Fibroblast of gingiva (primary cell): ENCODE results near the gene CABP7.

Experiments used
- DNase-seq: peaks from one replicate; pipeline ENCODE4 v3.0.0-alpha.2; 2011; ENCODE audit warnings: low read depth

Gene CABP7

DNA sequence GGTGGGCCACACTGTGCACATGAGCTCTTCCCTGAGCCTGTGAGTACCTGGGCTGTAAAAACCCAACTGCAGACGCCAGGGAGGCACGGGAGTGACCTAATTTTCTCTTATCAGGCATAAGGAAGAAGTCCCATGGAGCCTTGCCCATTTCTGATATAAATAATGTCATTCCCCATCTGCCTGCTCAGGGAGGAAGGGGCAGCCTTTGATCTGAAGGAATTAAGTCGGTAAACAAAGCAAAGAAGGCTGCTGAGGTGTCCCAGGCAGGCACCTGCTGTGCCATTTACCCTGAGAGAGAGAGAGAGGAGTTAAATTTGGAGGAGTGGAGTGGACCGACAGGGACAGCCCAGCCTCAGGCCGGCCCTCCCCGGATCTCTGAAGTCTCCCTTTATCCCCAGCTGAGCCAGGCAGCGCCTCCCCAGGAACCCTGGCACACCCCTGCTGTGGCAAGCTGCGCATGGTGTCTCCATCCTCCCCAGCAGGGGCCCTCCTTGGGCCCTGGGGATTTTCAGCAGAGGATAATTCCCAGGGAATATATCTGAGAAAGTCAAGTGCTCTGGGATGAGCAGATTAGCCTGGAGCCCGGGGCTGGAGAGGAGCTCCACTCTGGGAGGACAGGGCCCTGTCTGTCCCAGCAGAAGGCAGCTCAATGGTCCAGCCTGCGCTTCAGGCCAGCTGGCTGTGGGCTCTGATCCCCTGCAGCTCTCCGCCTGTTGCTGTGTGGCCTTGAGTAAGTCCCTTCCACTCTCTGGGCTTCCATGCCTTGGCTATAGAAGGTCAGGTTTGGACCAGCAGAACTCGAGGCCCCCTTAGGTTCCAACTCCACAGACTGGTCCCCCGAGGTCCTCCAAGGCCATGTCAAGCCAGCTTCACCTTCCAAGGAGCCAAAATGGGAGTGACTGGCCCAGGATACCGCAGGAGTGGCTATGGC is 17.5 kb upstream of the CABP7 start:
- no peak for DNase-seq

DNA sequence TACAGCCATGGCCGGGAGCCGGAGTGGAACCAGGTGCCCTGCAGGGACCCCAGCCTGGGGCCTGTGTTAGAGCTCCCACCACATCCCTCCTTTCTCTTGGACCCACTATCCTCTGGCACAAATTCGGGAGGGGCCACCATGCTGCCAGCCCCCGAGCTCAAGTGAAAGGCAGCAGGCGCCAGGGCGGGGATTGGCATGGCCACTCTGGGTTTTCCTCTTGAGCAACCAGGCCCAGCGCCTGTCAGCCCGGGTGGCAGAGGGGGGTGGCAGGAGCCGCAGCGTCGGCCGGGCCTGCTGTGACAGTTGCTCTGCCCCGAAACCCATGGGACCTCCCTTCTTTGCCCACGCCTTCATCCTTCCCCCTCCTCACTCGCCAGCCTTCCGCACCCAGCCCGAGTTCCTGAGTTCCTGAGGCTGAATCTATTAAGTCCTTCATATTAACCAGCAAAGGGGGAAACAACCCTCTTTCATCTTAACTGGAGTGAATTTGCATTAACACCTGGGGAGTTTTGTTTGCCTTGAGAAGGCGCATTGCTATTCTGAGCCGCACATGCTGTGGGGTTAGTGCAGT is 16.8 kb upstream of the CABP7 start:
- no peak for DNase-seq

DNA sequence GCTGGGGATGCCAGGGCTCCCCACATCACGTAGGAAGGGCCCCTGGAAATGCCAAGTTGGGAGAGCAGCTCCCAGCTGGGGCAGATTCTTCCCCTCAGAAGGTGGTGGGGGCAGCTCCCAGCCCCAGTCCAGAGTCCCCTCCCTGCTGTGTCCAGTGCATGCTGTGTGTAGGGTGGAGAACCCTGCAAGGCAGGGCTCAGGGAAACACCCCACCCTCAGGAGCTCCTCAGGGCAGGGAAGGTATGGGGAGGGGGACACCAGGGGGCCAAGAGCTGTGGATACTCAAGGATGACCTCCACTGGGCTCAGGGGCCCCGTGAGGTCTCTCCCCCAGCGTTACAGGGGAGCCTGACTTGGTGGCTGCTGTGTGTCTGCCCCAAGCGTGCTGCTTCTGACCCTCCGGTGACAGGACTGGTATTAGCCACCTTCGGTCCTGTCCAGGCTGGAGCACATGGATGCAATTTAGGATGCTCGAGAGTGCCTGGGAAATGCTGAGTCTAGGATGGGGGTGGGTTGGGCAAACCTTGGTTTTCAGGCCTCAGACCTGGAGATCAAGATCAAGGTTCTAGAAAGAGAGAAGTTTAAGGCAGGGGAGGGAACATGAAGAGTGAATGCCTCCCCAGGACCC is 16.1 kb upstream of the CABP7 start:
- DNase-seq, result no peak

DNA sequence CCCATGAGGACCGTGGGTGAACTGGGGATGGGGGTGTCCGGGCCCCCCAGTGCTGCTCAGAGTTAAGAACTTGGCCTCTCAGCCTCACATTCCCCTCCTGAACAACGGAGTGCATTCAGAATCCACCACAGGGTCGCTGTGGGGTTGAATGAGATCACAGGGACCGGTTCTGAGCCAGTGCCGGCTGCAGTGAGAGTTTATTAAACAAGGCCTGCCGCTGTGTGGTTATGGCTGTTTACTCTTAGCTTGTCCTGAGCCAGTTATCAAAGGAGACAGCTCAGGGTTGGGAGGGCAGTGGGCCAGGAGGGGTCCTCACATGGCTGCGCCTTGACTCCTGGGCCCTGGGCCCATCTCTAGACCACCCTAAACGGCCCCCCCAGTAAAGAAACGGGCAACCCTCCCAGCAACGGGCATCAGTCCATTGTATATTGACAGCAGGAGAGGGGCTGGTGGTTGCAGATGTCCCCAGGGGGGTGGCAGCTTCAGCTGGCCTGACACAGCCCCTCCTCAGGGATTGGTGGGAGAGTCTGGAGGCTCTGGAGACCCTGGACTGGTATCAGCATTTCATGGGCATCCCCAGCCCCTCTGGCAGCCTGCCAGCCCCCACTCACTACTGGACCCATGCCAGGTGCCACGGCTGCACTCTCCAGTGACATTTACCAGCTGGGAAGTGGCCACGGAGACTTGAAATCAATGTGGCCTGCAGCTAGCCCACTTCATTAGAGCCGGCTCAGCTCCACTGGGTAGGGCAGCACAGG is 15.1 kb upstream of the CABP7 start:
- no peak for DNase-seq

DNA sequence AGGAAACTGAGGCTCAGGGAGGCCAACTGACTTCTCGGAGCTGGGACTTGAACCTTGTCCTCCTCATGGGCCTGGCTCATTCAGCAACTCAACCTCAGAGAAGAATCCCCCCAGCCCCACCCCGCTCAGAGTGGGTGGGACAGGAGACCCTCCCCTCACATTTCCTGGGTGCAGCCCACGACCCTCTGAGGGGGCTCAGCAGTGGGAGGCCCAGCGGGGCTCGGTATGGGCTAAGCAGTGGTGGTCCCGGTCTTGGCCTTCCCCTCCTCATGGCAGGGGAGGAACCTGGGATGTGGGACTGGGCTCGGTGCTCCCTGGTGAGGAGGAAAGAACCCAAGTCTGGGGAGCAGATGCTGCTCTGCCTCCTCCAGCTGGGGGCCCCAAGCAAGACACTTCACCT is 14.2 kb upstream of the CABP7 start:
- no peak for DNase-seq

DNA sequence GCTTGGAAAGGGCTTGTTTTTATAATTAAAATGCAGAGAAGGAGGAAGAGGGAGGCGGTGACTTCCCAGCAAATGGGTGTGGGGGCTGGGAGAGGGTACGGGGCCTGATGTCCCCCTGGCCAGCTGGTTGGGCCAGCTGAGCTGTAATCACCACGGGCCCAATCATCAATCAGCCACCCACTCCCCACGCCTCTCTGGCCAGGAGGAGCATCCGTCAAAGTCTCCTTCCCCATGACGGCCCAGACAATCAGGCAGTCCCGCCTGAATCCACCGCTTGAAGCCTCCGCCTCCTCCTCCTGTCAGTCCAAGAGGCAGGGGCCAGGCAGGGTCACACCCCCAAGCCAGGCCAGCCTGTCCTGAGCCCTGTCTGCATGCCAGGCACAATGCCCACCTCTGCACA is 13.3 kb upstream of the CABP7 start:
- no peak for DNase-seq

DNA sequence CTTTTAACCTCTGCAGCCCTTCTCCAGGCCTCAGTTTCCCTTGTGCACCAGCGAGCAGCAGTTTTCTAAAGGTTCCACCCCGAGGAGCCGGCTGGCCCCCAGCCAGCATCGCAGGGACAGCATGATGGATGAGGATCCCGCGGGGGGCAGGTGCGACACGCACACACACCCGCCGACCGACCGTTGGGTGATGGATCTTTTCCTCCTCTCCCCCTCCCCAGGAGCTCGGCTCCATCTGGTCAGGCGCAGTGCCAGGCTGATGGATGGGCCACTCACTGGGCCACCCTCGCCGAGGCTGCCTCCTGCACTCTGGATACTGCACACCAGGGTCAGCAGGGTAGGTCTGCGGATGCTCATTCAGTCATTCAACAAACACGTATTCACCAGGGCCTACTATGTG is 12.8 kb upstream of the CABP7 start:
- no peak for DNase-seq

DNA sequence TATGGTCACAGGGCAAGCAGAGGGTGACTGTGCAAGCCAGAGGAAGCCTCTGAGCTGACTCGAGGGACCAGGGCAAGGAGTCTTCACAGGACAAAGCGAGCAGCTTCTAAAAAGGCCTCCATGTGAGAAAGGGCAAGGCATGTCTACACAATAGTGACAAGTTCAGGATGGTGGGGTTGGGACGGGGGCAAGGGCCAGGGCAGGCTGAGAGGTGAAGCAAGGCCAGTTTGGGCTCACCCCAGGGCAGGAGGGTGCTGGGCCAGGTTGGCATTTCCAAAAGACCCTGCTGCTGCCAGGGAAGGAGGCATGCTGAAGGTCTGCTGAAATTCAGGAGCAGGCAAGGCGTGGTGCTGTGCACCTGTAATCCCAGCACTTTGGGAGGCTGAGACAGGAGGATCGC is 12.3 kb upstream of the CABP7 start:
- no peak for DNase-seq

DNA sequence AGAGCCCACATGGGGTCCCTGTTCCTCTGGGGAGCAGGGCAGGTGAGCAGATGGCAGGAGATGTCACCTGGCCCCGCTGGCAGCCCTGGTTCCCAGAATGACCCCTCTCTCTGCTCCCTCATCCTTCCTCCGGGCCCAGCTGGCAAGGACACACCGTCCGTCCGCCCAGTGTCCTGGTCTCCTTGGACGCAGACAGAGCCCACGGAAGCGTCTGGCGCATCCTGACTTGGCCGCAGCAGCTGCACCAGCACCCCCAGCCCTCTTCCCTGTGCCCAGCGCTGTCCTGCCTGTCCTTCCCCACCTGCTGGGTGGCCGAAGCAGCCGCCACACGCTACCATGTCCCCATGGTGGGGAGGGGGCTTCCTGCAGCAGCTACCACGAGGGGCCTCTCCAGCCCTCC is 9.6 kb upstream of the CABP7 start:
- DNase-seq, result no peak

DNA sequence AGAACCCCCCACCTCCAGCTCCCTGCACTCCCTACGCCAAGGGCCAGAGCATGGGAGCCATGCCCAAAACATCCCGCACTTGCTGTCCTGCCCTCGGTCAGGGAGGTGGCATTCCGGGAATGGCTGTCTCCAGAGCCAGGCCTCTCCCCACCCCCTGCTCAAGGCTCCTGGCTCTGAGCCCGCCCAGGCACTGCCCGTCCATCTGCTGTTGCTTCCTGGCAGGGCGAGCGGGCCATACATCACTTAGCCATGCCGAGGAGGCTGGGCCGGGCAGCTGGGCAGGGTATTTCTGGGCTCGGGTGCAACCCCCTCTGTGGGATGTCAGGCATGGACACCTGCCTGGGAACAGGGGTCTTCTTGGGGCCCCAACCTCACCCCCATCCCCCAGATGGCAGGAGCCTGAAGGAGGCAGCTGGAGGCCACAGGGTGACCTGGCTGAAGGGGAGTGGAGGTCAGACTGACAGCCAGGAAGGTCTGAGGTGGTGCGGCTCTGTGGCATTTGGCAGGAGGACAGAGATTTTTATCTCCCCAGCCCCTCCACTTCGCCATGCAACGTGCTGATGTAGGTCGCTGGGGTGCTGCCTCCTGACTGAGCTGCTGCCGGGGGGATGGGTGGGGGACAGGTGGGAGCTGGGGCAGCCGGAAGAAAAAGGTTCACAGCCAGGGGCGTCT is 8.7 kb upstream of the CABP7 start:
- no peak for DNase-seq

DNA sequence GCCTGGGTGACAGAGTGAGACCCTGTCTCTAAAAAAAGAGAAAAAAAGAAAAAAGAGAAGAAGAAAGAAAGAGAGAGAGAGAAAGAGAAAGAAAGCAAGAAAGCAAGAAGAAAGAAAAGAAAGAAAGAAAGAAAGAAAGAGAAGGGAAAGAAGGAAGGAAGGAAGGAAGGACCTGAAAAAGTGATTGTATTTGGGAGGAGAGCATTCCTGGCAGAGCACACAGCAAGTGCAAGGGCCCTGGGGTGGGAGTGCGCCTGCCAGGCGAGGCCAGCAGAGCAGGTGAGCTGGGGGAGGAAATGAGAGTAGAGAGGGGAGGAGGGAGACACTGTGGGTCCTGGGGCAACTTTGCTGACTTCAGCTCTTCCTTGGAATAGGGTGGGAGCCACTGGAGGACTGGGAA is 7.7 kb upstream of the CABP7 start:
- no peak for DNase-seq

DNA sequence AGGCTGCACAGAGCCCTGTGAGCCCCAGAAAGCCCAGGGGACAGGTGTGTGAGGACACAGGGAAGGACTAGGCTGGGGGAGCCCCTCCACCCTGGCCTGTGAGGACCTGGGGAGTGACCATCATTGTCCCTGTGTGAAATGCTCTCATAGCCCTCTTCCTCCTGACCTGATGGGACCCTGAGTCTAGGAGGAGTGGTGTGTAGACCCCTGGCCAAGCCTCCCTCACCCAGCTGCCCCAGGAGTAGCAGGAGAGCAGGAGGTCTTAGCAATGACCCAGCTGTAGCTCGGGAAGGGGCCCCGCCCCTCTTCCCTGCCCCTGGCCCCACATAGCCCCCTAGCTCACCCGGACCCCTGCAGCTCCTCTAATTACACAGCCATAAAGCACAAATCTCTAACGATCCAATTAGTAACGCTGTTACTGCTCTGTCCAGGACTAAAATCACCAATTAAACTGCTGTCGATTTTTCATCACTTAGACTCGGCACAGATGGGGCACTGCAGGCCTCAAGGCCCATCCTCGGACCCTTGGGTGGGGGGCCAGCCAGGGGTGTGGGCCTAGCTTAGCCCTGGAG is 6.6 kb upstream of the CABP7 start:
- no peak for DNase-seq

DNA sequence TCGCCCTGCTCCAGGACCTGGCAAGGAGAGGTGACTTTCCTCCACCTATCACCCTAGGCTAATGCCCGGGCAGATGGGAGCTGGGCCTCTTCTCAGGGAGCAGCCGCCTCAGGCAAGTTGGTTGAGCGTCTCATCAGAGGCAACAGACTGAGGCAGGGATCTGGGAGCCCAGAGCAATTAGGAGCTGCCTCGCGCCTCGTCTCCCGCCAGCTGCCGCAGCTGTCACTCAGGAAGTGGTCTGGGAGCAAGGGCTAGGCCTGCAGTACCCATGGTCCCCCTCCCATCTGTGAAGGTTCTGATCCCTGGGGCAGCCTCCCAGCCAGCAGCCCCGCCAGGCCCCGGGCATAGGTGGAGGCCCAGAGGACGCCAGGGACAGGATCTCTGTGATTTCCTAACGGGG is 4.6 kb upstream of the CABP7 start:
- DNase-seq, result no peak

DNA sequence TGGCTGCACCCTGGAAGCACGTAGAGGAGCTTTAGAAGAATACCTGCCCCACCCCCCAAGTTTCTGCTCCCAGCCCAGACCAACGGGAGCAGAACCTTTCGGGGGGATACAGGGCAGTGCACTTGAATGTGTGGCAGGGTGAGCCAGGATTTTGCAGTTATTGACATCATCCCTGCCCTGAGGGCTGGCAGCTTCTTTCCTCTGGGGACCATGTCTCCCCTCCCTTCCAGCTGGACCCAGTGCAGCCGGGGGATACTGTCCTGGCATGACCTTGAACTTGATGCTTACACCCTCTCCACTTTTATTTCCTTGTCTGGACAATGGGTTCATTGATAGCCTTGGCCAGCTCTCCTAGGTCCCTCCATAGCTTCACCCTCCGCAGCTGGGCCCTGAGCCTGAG is 4.1 kb upstream of the CABP7 start:
- DNase-seq, result no peak

DNA sequence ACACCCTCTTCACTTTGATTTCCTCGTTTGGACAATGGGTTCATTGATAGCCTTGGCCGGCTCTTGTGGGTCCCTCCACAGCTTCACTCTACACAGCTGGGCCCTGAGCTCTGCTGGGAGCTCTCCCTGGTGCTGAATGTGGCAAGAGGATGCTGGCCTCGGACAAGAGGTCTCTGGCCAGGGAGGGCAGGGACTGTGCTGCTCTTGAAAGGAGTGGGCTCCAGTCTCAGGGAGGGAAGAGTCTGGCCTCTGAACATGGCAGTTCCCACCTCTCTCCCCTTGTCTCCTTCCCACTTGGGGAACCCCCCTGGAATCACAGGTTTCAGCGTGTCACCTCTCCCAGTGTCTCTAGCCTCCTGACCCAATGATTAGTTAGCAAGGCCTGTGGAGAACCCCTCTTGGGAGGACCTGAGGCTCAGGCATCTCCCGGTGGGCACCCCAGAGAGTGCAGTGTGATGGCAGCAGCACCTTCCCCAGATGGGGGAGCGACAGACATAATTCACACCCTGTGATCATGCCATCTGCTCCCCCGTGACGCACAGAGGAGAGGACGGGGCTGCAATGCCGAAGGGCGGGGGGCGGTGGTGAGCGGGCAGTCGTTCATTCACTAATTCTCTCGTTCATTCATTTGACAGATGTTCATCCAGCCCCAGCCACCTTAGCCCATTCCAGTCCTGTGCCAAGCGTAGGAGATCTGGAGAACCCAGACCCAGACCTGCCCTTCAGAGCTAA is 2.8 kb upstream of the CABP7 start:
- peak; percentile 58 for DNase-seq

DNA sequence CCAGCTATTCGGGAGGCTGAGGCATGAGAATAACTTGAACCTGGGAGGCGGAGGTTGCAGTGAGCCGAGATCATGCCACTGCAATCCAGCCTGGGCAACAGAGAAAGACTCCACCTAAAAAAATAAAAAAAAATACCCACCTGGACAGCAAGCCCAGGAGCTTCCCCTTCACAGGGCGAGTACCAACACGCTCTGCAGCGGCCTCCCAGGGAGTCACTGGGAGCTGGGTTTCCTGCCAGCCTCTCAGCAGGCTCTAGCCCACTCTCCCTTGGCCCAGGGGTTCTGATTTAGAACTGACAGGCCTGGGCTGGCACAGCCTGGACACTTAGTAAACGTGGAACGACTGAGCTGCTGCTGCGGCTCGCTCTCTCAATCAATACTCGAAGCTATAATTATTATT is 2.0 kb upstream of the CABP7 start:
- no peak for DNase-seq

DNA sequence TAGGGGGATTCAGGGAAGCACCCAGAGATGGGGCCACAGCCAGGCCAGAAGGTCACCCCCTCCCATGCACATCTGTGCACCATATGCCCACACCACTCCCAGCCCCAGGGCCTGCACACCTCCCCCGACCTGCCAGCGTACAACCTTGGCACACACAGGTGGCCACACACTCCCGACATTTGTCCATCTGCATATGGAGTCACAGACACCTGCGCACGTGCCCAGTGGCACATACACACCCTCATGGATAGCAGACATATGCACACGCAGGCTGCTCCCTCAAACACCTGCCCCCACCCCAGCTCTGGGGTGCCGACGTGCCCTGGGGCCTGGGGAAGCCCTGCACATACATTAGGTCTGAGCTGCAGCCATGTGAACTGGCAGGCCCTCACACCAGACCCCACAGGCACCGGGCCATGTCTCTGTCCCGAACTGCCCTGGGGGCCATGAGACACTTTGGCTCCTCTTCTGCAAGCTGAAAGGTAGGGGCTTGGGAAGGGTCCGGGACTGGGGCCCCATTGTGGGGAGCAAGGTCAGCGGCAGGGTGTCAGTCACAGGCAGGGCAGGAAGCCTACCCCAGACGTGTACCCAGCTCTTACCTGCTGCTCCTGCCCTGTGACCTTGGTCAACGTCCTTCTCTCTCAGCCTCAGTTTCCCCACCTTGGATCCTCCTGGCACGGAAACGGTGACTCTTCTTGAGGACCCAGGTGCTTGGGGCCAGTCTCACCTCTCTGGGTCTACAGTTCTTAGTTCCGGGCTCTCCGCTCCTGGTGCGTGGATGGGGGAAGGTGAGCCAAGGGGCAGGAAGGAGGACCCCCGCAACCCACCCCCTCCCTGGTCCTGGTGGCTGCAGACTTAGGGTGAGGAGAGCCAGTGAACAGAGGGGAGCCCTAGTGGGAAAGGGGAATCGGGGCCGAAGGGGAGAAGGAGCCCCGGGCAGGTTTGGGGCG is 579 bp upstream of the CABP7 start:
- no peak for DNase-seq

DNA sequence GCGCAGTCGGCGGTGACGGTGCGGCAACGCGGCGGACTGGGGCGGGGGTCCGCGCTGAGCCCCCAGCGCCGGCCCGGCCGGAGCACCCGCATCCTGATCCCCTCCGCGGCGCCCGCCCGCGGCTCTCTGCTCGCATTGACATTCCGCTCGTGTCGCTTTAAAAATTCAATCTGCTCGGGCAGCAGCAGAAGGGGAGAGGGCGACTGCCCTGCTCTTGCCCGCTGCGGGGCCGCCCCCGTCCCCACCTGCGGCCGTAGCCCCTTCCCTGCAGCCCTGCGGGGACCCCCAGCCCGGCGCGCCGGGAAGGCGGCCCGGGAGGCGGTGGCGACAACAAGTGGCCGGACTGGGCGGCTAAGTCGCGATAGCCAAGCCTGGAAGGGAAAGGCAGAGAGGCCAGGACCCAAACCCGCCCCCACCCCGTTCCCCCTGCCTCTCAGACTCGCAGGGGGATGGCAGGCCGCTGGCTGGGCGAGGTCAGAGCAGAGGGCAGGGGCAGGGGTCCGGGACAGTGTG is 1.1 kb downstream of the CABP7 start:
- no peak for DNase-seq

DNA sequence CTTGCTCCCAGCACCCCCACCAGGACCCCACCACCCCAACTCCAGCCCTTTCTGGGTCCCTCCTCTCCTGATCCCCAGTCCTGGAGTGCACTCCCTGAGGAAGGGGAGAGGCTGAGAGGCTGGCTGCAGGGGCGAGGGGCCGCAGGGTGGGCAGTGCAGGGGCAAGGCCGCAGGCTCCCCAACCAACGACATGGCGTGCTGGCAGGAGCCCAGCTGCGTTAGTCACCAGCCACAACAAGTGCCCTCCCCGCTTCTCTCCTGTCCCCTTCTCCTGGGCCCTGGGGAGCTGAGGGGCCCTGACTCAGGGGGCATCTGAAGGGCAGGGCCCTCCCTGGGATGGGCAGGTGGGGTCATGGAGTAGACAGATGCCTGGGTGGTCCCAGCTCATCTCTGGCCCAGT is 2.3 kb downstream of the CABP7 start:
- no peak for DNase-seq

DNA sequence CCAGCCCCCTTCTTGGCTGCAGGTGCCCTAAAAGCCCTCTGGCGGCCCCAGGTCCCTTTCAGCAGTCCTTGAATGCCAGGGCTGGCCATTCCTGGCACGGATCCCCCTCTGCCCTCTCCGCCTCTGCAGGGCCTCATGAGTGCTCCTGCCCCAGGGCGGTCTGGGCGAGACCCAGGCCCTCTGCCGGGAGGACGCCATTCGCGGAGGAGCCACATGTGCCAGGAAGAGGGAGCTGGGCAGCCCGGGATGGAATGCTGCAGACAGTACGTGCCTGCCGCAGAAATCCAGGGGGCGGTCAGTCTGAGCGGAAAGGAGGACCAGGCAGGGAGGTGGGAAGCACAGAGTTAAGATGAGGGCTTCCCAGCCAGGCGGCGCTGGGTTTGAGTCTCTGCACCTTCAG is 2.8 kb downstream of the CABP7 start:
- no peak for DNase-seq
